ENCODE measurements around the gene RELCH. TPM values are rescaled to one million over a fixed set of nuclear protein-coding genes. Genes with fewer than 3 reads are reported as not detected.
"Not testable (repeated sequence)": the region's sequence is repeated elsewhere in the genome, so short reads cannot be mapped to it uniquely, and the experiment has no call there.

RELCH gene
- 76.2 TPM for total RNA-seq

GRCh38 chr18:62186774-62187542 is at the start of gene RELCH, which contains the start of gene PIGN:
Gene RELCH, plus strand, starts transcription at chr18:62187255. Its CDS starts 251 bp downstream, at chr18:62187506.
Gene PIGN, minus strand, starts transcription at chr18:62187056. Its CDS starts 25,703 bp downstream, at chr18:62161353.
- no peak for FAIRE-seq
- peak; percentile 90 to 95 for DNase-seq (ENCODE audit: low spot score in 2 of 2)

- no peak for FAIRE-seq
Observed at GRCh38 chr18:62138461-62139235, 48.4 kb upstream of the RELCH start.

GRCh38 chr18:62140259-62140658 is 46.8 kb upstream of the RELCH start:
- FAIRE-seq: no peak

More at GRCh38 chr18:62138461-62139235, 48.4 kb upstream of the RELCH start:
- no peak for DNase-seq (ENCODE audit: low spot score in 2 of 2)

GRCh38 chr18:62144338-62144737 is 42.7 kb upstream of the RELCH start:
- FAIRE-seq: no peak
- no peak for DNase-seq (ENCODE audit: low spot score in 2 of 2)

More at GRCh38 chr18:62140259-62140658, 46.8 kb upstream of the RELCH start:
- no peak for DNase-seq (ENCODE audit: low spot score in 2 of 2)

GRCh38 chr18:62151068-62151771 is 35.8 kb upstream of the RELCH start:
- DNase-seq (ENCODE audit: low spot score in 2 of 2): no peak
- no peak for FAIRE-seq

DNA sequence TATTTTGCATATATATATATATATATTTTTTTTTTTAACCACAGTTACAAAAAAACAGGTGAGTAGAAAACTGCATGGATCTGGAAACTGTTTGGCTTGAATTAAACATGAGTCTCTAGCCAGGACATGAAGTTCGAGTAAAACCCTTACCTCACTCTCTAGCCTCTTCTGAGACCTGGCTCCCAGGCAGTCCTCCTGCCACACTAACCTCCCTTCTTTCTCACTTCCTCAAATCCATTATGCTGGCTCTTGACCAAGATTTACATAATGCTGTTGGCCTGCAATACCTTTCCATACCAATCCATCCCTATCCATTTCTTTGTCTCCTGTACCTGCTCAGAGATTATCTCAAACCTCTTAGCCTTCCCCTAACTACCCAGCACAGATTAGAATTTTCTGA is 34.2 kb upstream of the RELCH start:
- FAIRE-seq (no peak), DNase-seq (ENCODE audit: low spot score in 2 of 2) (no peak)

DNA sequence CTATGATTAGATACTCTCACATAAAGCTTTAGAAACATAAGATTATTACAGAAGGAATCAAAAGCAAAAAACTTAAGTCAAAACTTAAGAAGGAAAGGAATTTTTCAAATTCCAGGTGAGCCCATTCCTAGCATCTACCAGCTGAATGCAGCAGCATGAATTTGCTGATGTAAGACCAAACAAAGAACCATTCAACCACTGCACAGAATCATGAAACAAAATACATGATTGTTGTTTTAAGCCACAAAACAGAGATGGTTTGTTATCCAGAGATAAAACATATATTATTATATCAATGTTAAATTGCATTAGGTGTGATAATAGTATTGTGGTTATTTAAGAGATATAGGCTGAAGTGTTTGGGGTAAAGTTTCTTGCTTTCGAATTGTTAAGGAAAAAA is 29.2 kb upstream of the RELCH start:
- FAIRE-seq (peak; percentile 93), DNase-seq (ENCODE audit: low spot score in 2 of 2) (no peak)

GRCh38 chr18:62164310-62164709 is 22.7 kb upstream of the RELCH start:
- FAIRE-seq: no peak

DNA sequence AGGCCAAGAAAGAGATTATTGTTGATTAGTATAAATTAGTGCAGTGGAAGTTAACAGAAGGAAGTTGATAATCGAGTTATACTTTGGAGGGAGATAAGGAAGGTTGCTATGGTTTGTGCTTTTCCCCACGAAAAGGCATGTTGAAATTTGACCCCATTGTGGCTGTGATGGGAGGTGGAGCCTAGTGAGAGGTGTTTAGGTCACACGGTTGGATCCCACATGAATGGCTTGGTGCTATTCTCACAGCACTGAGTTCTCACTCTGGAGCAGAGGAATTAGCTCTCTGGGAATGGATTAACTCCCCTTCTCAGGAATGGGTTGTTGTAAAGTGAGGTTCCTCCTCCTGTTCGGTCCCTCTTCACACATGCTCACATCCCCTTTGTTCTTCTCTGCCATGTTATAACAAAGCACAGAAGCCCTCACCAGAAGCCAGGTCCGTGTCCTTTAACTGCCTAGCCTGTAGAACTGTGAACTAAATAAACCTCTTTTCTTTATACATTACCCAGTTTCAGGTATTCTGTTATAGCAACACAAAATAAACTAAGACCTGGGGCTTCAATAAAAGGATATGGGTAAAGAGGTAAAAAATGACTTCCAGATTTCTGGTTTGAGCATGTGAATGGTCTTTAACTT is 22.1 kb upstream of the RELCH start:
- DNase-seq (ENCODE audit: low spot score in 2 of 2) (no peak), FAIRE-seq (no peak)

More at GRCh38 chr18:62164310-62164709, 22.7 kb upstream of the RELCH start:
- DNase-seq (ENCODE audit: low spot score in 2 of 2): no peak

DNA sequence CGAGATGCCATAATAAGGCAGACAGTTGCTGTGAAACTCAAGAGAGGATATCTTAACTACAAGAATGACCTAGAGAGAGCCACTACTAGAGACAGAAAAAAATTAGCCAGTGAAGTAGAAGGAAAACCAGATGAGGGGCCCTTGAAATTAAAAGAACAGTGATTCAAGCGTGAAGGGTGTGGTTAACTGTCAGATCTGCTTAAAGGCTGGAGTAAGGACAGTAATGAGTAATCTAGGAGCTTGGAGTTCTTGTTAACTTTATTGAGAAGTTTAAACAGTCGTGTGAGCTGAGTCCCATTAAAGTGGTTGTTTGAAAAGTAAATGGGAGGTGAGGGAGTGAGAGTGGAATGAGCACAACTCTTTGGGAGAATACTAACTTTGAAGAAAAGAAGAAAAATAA is 21.5 kb upstream of the RELCH start:
- FAIRE-seq (no peak), DNase-seq (ENCODE audit: low spot score in 2 of 2) (no peak)

DNA sequence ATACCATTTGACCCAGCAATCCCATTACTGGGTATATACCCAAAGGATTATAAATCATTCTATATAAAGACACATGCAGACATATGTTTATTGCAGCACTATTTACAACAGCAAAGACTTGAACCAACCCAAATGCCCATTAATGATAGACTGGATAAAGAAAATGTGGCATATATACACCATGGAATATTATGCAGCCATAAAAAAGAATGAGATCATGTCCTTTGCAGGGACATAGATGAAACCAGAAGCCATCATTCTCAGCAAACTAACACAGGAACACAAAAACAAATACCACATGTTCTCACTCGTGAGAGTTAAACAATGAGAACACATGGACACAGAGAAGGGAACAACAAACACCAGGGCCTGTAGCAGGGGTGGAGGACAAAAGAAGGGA is 20.5 kb upstream of the RELCH start:
- not testable (repeated sequence) for DNase-seq (ENCODE audit: low spot score in 2 of 2); FAIRE-seq

DNA sequence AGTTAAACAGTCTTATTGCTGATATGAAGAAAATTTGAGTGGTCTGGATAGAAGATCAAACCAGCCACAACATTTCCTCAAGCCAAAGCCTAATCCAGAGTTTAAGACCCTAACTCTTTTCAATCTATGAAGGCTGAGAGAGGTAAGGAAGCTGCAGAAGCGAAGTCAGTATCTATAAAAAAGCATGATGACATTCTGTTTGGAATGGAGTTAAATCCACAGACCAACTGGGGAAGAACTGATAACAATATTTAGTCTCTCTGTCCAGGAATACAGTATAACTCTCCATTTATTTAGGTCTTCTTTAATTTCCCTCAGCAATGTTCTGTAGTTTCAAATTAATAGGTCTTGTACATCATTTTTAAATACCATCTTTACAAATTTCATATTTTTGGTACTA is 16.2 kb upstream of the RELCH start:
- DNase-seq (ENCODE audit: low spot score in 2 of 2): no peak
- no peak for FAIRE-seq

DNA sequence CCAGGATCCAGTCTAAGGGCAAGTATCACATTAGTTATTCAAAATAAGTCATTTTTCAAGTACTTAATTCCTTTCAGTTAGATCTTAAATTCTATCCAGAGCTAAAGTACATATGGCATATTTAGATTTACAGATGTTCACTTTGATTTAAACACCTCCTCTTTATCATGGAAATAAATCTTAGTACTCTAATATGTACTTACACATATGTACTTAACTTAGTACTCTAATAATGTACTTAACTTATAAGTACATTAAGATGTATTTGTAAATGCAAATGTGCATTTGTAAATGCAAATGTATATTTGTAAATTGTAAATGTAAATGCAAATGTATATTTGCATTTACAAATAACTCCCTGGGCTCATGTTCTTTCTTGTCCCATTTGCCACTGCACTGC is 14.8 kb upstream of the RELCH start:
- DNase-seq (ENCODE audit: low spot score in 2 of 2) (no peak), FAIRE-seq (peak; percentile 33)

DNA sequence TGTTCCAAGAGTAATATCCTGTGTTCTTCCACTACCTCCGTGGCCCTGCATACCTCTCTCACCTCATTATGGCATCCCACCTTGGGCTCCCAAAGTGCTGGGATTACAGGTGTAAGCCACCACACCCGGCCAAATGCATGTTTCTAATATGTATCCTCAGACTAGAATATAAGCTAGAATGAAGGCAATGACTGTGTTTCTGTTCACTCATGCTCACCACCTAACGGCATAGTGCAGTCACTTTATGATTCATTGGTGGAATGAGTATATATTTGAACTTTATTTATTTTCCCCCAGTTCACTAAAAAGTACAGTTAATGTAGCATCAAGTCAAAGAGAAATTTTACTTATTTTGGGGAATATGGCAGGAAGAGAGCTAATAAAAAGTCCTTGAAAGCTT is 11.5 kb upstream of the RELCH start:
- DNase-seq (ENCODE audit: low spot score in 2 of 2) (no peak), FAIRE-seq (no peak)

DNA sequence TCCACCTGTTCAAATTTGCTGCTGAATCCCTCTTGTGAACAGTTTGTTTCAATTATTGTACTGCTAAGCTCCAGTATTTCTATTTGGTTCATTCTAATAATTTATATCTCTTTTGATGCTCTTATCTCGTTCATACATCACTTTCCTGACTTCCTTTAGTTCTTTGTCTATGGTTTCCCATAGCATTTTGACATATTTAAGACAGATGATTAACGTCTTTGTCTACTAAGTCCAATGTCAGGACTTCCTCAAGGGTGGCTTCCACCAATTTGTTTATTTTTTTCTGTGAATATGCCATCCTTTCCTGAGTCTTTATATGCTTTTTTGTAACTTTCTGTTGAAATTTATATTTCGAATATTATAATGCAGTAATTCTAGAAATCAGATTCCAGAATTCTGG is 9.8 kb upstream of the RELCH start:
- DNase-seq (ENCODE audit: low spot score in 2 of 2): no peak
- FAIRE-seq: no peak

DNA sequence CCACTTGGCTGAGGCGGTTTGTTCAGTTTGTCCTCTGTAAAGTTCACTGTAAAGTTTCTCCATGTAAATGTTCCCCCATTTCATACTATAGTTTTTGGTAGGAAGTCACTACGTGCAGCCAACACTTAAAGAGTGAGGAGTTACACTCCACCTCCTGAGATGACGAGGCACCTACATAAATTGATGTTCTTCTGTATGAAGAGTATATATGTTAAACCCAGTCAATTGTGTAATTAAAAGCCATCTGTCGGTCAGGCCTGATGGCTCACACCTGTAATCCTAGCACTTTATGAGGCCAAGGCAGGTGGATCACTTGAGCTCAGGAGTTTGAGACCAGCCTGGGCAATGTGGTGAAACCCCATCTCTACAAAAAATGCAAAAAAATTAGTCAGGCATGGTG is 7.8 kb upstream of the RELCH start:
- FAIRE-seq (no peak), DNase-seq (ENCODE audit: low spot score in 2 of 2) (no peak)

DNA sequence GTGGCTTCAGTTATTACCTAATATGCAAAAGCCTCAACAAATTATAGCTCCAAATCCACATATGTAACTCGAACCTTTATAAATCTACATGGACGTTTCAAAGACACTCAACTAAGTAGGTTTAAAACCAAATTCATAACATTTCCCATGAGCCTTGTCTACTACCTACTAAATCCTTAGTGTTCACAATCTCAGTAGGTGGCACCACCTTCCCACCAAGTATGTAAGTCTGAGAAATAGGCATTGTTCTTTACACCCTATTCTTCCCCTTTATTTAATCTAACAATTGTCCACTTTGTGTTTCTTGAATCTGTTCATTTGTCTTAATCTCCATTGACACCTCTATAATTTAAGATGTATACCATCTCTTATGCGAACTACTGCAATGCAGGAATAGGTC is 4.8 kb upstream of the RELCH start:
- no peak for FAIRE-seq
- no peak for DNase-seq (ENCODE audit: low spot score in 2 of 2)

- peak; percentile 19 to 24 for DNase-seq (ENCODE audit: low spot score in 2 of 2)
- peak; percentile 95 for FAIRE-seq
Observed at GRCh38 chr18:62183578-62184195, 3.4 kb upstream of the RELCH start.

GRCh38 chr18:62186499-62186773 is 619 bp upstream of the RELCH start:
- FAIRE-seq (no peak), DNase-seq (ENCODE audit: low spot score in 2 of 2) (no peak)
